Measurements from ENCODE around the gene DDX1. TPM values are rescaled to one million over a fixed set of nuclear protein-coding genes. Genes with fewer than 3 reads are reported as not detected.

DDX1 gene
- total RNA-seq, 1 experiment from 2014 or later, result 62.6 TPM

DNA sequence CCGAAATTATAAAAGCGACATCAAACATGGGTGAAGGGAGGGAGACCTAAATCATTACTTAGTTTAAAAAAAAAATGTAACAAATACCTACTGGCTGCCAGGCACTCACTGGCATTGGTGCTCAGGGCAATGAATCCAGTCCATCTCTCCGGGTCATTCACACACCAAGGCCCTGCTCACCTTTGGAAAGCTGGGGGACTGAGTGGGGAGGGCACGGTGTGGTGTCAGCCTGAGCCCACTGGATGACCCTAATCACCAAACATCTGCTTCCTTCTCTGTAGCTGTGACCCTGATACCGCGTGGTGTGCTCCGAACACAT, 336 bp upstream of the DDX1 start:
- Histone ChIP-seq H3K4me3 (ENCODE audit: low read length) (peak overlapping the region; percentile 93), H3F3A (ENCODE audit: low read length, unreplicated experiment) (no peaks in the 10 kb centered on the region), H3K4me1 (ENCODE audit: insufficient read depth, low read length) (peaks cover 13% of the 10 kb centered on the region), H3K9ac (ENCODE audit: low read length) (peak overlapping the region; percentile 92), H3K9me2 (replicated peaks; ENCODE audit: low read length) (no peaks in the 10 kb centered on the region), H3K27me3 (ENCODE audit: low read length) (no peaks in the 10 kb centered on the region), H4K20me1 (ENCODE audit: low read length) (peaks cover 16% of the 10 kb centered on the region), H2AFZ (ENCODE audit: low read length) (peak overlapping the region; percentile 96), H3K27ac (ENCODE audit: low read length) (no peak overlapping the region), H3K9me3 (ENCODE audit: low read length) (no peaks in the 10 kb centered on the region), H3K4me2 (ENCODE audit: low read length) (peak overlapping the region; percentile 94), H3K36me3 (ENCODE audit: low read depth, low read length) (peaks cover 17% of the 10 kb centered on the region), H3K79me2 (ENCODE audit: low read length) (peaks cover 40% of the 10 kb centered on the region)
- TSS peak; percentile 84 for BruUV-seq (replicated peaks)
- intact Hi-C loops (cut with micrococcal nuclease), result no loop called here
- ATAC-seq, result peak; percentile 39; the same call in 1 of the 2 replicates
- ChIA-PET POLR2A (ENCODE audit: unreplicated experiment) (no interaction called here), CTCF (no interaction called here)
- no peak for DNase-seq
- TF ChIP-seq CTCF (conservative IDR thresholded peaks at IDR 0.05; ENCODE audit: low read depth, low read length) (no peak), EZH2 (IDR thresholded peaks at IDR 0.05; ENCODE audit: low read length, unreplicated experiment) (no peak), EZH2phosphoT487 (IDR thresholded peaks at IDR 0.05; ENCODE audit: borderline replicate concordance, low read length) (no peak)

- peak overlapping the region; percentile 94 for H3K4me2 ChIP-seq (ENCODE audit: low read length)
- no peak overlapping the region for H2AFZ ChIP-seq (ENCODE audit: low read length)
- no peak overlapping the region for H3K9ac ChIP-seq (ENCODE audit: low read length)
- H3K9me3 ChIP-seq (ENCODE audit: low read length), result no peaks in the 10 kb centered on the region
- POLR2A ChIA-PET (ENCODE audit: unreplicated experiment), result no interaction called here
- no peak overlapping the region for H3K27ac ChIP-seq (ENCODE audit: low read length)
- intact Hi-C loops (cut with micrococcal nuclease), result no loop called here
- TF ChIP-seq CTCF (conservative IDR thresholded peaks at IDR 0.05; ENCODE audit: low read depth, low read length) (no peak), EZH2 (IDR thresholded peaks at IDR 0.05; ENCODE audit: low read length, unreplicated experiment) (no peak), EZH2phosphoT487 (IDR thresholded peaks at IDR 0.05; ENCODE audit: borderline replicate concordance, low read length) (no peak)
- H4K20me1 ChIP-seq (ENCODE audit: low read length), result peaks cover 16% of the 10 kb centered on the region
- ATAC-seq (no peak), DNase-seq (no peak)
- no peaks in the 10 kb centered on the region for H3K27me3 ChIP-seq (ENCODE audit: low read length)
- H3K36me3 ChIP-seq (ENCODE audit: low read depth, low read length), result peaks cover 36% of the 10 kb centered on the region
- H3K9me2 ChIP-seq (replicated peaks; ENCODE audit: low read length), result no peaks in the 10 kb centered on the region
- peak overlapping the region; percentile 93 for H3K4me3 ChIP-seq (ENCODE audit: low read length)
- H3F3A ChIP-seq (ENCODE audit: low read length, unreplicated experiment), result no peaks in the 10 kb centered on the region
- BruUV-seq (replicated peaks), result no TSS peak
- H3K79me2 ChIP-seq (ENCODE audit: low read length), result peaks cover 40% of the 10 kb centered on the region
- H3K4me1 ChIP-seq (ENCODE audit: insufficient read depth, low read length), result peaks cover 13% of the 10 kb centered on the region
- CTCF ChIA-PET, result no interaction called here
These were observed 1.6 kb downstream of the DDX1 start for GRCh38 chr2:15593327-15593705.

GRCh38 chr2:15594291-15595256, 2.9 kb downstream of the DDX1 start:
- no peak overlapping the region for H3K4me3 ChIP-seq (ENCODE audit: low read length)
- H3F3A ChIP-seq (ENCODE audit: low read length, unreplicated experiment), result no peaks in the 10 kb centered on the region
- peaks cover 16% of the 10 kb centered on the region for H4K20me1 ChIP-seq (ENCODE audit: low read length)
- intact Hi-C loops (cut with micrococcal nuclease), result no loop called here
- H3K27ac ChIP-seq (ENCODE audit: low read length), result no peak overlapping the region
- BruUV-seq (replicated peaks), result no TSS peak
- peaks cover 42% of the 10 kb centered on the region for H3K36me3 ChIP-seq (ENCODE audit: low read depth, low read length)
- POLR2A ChIA-PET (ENCODE audit: unreplicated experiment), result no interaction called here
- no peak overlapping the region for H3K9ac ChIP-seq (ENCODE audit: low read length)
- H2AFZ ChIP-seq (ENCODE audit: low read length), result no peak overlapping the region
- ATAC-seq, result no peak
- TF ChIP-seq EZH2 (IDR thresholded peaks at IDR 0.05; ENCODE audit: low read length, unreplicated experiment) (no peak), CTCF (conservative IDR thresholded peaks at IDR 0.05; ENCODE audit: low read depth, low read length) (no peak)
- peaks cover 40% of the 10 kb centered on the region for H3K79me2 ChIP-seq (ENCODE audit: low read length)
- H3K9me2 ChIP-seq (replicated peaks; ENCODE audit: low read length), result no peaks in the 10 kb centered on the region
- DNase-seq, result peak; percentile 27
- CTCF ChIA-PET, result no interaction called here
- no peaks in the 10 kb centered on the region for H3K27me3 ChIP-seq (ENCODE audit: low read length)
- H3K4me1 ChIP-seq (ENCODE audit: insufficient read depth, low read length), result peaks cover 13% of the 10 kb centered on the region
- H3K4me2 ChIP-seq (ENCODE audit: low read length), result no peak overlapping the region; the same call in 1 of the 2 replicates
- H3K9me3 ChIP-seq (ENCODE audit: low read length), result no peaks in the 10 kb centered on the region
